ENCODE data around the gene PPP1R3F.

DNA sequence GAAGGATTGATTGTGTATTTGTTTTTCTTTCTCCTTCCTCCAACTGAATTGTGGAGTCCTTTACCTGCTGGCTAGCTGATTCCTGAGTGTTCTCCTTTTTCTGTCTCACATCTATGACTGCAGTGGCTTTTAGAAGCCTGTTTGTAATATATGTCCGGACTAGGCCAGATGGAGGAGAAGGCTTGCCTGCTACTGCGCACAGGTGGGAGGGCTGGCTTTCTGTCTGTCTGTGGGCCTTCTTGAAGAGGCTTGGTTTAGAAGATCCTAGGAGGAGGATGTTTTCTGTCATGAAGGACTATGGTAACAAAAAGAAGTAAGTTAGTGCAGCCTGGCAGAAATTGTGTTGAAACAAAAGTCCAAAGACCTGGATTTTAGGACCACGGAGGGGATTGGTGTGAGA is 8.5 kb downstream of the PPP1R3F start:
- TF ChIP-seq, protein P1, sequence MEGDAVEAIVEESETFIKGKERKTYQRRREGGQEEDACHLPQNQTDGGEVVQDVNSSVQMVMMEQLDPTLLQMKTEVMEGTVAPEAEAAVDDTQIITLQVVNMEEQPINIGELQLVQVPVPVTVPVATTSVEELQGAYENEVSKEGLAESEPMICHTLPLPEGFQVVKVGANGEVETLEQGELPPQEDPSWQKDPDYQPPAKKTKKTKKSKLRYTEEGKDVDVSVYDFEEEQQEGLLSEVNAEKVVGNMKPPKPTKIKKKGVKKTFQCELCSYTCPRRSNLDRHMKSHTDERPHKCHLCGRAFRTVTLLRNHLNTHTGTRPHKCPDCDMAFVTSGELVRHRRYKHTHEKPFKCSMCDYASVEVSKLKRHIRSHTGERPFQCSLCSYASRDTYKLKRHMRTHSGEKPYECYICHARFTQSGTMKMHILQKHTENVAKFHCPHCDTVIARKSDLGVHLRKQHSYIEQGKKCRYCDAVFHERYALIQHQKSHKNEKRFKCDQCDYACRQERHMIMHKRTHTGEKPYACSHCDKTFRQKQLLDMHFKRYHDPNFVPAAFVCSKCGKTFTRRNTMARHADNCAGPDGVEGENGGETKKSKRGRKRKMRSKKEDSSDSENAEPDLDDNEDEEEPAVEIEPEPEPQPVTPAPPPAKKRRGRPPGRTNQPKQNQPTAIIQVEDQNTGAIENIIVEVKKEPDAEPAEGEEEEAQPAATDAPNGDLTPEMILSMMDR (IDR thresholded peaks at IDR 0.05; ENCODE audit: insufficient read depth, low read length, poor library complexity, severe bottlenecking), result no peak
- TF ChIP-seq EZH2phosphoT487 (conservative IDR thresholded peaks at IDR 0.05; ENCODE audit: low read length), result no peak

Measured in SU-DHL-6 (cell line).